CD4-positive, alpha-beta T cell treated with Interleukin-4 for 1 hour (primary cell): ENCODE results near the gene CTXN3.

ENCODE experiments used
- DNase-seq, 2 donors: peaks; one replicate each; pipeline ENCODE4 v3.0.0-alpha.2; 2020 to 2022

The CTXN3 gene

DNA sequence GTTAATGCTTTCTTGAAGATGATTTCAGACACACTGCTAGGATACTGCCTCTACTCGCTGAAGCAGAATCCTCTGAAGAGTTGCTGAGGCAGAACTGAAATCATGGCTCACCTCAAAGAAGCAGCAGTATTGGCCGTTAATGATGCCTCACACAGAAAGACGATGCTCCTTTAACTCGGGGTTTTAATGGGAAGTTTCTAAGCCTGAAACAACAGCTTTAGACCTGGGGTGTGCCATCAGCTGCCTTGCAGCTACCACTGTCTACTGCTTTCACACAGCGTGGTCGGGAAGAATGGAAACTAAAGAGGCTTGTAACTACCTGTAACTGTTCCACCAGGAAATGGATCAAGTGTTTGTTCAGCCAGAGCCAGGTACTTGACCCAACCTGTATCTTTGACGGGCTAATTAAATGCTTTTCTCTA, at the start of gene CTXN3:
TSS of gene CTXN3 (plus strand) at position 65 of the 422 bp plus-strand sequence. CDS start 8,440 bp downstream, outside the sequence.
- no peak for DNase-seq

DNA sequence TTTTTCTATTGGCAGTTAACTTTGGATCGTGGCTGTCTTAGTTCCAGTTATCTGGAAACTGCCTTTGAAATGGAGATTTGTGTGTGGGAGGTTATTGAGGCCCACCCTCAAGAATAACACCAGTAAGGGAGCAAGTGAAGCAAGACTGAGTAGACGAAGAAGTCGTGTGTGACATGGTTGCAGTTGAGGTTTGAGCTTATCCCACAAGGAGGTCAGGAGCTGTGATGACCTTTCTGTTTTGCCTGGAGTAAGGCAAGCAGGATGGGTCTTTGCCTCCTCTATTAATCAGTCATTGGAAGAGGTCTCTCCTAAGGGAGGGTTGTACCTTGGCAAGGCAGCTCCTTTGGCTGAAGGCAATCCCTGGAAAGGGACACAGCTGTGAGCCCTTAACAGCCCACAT, 49.6 kb upstream of the CTXN3 start:
- DNase-seq = no peak

- no peak for DNase-seq
These were observed 49.0 kb upstream of the CTXN3 start for GRCh38 chr5:127599847-127600246.

- DNase-seq = no peak
These were observed 47.8 kb upstream of the CTXN3 start for GRCh38 chr5:127601111-127601510.

GRCh38 chr5:127601601-127602000, 47.3 kb upstream of the CTXN3 start:
- DNase-seq = no peak

GRCh38 chr5:127602481-127602880, 46.4 kb upstream of the CTXN3 start:
- no peak for DNase-seq

DNA sequence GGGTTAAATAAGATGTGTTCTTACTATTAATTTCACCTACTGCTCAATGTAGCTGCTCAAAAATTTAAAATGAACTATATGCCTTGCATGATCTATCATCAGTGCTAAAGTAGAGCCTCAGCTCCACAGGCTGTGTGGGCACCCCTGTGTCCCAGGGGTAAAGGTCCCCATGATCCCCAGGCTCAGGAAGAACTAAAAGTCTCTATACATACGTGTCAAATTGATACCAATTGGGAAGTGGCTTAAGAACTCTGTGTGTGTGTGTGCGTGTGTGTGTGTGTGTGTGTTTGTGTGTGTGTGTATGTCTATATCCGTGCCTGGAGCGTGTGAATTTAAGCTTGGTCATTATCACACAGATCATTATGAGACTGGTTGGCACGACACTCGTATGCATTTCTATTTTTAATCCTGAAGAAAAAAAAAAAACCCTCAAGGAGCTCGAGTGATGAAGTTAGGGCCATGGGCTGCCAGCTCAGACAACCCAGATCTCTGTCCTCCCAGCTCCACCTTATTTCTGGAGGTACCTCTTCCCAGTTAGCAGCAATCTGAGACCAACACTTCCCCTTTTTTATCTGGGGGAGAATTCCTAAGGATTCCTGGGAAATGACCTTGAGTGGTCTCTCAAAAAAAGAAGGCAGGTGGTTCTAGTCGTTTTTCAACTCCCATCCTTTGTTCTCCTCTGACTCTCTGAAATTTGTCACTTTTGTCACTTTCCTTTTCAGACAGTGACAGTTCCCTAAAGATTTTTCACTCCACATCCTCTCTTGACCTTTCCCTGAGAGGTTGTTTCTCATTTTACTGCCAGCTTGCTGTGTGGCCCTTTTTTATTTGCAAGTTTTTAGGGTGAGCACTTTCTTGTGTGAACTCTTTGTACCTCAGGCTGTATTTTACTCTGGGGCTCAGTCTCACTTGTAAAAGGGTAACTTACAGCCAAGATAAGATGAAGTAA, 45.7 kb upstream of the CTXN3 start:
- no peak for DNase-seq

GRCh38 chr5:127608077-127608660, 40.7 kb upstream of the CTXN3 start:
- DNase-seq = no peak

DNA sequence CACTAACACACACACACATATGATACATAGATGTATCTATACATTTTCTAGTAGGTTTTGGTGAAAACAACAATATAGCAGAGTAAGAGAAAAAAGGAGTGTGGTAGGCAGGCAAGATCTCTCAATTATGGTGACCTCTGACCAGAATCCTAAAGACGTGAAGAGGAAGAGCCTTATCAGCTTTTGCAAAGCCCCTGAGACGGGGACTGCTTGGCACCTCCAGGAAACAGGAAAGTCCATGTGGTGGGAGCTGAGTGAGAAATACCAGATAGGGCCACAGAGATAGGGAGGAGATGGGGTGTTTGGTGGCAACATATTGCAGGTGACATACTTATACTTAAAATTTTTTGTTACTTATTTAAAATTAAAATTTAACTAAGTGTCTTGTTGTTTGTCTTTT, 39.9 kb upstream of the CTXN3 start:
- no peak for DNase-seq

DNA sequence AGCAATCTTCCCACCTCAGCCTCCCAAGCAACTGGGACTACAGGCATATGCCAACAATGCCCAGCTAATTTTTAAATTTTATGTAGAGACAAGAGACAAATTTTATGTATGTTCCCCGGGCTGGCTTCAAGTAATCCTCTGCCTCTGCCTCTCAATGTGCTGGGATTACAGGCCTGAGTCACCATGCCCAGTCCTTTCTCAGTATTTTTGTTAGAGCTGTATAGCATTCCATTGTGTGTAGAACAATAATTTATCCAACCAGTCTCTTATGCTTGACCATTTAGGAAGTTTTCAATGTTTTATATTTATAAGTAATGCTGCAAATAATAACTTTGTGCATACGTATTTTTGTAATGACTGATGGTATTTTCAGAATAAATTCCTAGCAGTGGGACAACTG, 38.9 kb upstream of the CTXN3 start:
- DNase-seq = no peak

DNA sequence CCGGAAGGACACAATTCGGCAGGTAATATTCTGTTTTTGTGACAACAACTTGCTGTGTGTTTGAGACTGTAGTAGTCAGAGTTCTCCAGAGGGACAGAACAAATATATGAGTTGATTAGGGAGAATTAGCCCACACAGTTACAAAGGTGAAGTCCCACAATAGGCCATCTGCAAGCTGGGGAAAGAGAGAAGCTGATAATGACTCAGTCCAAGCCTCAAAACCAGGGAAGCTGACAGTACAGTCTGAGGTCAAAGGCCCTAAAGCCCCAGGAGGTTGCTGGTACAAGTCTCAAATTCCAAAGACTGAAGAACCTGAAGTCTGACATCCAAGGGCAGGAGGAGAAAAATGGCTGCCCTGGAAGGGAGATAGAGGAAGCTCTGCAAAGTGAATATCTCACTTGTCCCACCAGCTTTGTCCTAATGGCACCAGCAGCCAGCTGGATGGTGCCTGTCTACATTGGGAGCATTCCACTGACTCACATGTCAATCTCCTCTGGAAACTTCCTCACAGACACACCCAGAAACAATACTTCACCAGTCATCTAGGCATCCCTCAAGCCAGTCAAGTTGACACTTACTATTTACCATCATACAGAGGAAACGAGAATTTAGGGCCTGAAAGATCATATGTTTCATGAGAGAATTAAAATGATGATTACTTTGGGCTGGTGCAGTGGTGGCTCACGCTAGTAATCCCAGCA, 36.3 kb upstream of the CTXN3 start:
- no peak for DNase-seq

DNA sequence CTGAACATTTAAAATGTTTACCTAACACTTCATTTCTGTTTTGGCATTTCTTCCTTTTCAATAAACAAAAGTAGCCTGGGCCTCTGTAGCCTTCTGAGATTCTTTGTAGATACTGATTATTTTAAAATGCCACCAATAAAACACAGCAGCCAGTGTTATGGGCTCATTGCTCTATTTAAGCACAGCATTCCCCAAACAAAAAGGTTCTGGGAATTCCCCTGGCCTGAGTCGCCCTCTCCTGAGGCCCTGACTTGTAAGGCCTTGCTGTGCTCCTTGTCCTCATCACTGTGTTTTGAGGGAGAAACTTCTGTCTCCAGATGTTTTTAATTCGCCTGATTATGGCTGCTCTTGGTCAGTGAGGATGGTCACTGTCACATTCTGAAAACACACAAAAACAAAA, 33.0 kb upstream of the CTXN3 start:
- no peak for DNase-seq

DNA sequence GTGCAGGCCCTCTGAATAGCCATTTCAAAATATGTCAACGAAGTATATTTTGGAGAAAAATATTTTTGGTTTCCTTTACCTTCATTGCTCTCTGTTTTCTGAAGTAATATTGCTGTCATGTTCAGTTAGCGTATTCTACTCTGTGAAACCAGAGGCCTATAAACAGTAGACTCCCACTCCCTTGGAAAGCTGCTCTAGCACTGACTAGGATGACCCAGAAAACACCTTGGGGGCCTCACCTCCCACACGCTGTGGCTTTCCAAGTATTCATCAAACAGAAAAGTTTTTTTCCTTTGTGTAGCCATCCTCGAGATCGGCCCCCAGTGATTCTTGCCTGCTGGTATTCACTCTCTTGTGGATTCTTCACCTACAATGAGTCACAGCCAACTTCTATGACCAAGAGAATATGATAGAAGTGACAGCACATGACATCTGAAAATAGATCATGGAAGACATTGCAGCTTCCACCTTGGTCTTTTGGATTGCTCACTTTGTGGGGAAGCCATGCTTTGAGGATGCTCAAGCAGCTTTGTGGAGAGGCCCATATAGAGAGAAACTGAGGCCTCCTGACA, 28.9 kb upstream of the CTXN3 start:
- no peak for DNase-seq

DNA sequence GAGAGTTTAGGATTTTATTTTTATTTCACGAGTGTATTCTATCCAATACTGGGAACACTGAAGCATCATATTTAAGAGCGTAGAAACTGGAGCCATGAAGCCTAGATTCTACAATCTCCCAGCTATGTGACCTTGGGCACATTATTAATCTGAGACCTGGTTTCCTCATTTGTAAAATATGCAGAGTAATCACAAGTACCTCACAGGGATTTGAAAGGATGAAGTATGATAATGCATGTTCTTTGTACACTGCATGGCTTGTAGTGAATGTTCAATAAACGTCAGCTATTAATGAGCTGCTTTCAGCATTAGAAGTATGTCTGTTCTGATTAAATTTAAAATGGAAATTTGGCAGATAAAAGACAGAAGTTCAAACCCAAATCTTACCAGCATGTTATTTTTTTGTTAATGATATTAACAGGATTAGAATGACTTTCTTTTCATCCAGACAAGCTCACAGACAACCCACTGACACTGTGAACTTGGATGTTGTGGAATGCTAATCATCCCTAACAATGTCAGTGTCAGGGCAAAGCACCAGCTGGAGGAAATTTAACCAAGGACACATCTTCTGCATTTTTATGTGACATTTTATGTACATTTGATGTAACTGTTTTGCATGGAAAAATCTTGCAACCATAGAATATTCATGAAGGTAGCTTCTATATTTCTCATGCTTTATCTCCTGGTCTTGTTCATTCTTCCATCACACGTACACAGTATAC, 27.1 kb upstream of the CTXN3 start:
- no peak for DNase-seq

- no peak for DNase-seq
These were observed 14.9 kb upstream of the CTXN3 start for GRCh38 chr5:127634007-127634406.

DNA sequence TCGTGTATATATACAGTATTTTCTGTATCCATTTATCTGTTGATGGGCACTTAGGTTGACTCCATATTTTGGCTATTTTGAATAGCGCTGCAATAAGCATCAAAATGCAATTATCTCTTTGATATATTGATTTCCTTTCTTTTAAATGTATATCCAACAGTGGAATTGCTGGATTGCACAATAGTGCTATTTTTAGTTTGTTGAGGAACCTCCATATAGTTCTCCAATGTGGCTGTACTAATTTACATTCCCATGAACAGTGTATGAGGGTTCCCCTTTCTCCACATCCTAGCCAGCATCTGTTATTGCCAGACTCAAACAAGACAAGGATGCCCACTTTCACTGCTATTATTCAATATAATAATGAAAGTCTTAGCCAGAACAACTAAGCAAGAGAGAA, 9.1 kb upstream of the CTXN3 start:
- DNase-seq = no peak

- no peak for DNase-seq
These were observed 5.9 kb upstream of the CTXN3 start for GRCh38 chr5:127642949-127643348.

GRCh38 chr5:127643607-127644006, 5.3 kb upstream of the CTXN3 start:
- no peak for DNase-seq

GRCh38 chr5:127645300-127645726, 3.6 kb upstream of the CTXN3 start:
- DNase-seq = no peak

- DNase-seq = no peak
These were observed 1.4 kb upstream of the CTXN3 start for GRCh38 chr5:127647361-127647958.

GRCh38 chr5:127650022-127650421, 1.1 kb downstream of the CTXN3 start:
- DNase-seq = no peak

DNA sequence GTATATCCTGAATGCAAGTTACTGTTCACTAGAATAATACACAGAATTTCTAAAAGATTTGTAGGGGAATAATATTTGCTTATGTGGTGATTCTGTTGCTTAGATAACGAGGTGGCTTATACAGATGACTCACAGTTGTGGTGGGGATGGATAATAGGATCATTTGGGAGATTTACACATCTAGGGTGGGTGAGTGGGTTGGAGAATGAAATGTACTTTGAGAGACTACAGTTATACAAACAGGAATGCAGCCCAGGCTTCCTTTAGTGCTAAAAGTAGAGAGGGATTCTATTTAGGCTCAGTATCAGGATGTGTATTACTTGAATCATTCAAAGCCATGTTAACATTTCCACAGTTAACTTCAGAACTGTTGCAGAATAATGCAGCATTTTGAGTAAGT, 1.8 kb downstream of the CTXN3 start:
- DNase-seq = no peak
